ENCODE data around the gene ADAMTS9. TPM values are rescaled to one million over a fixed set of nuclear protein-coding genes. Genes with fewer than 3 reads are reported as not detected.

ADAMTS9 gene
- total and polyA plus RNA-seq, 4 donors = 1.2 to 13.8 (median 7.4) TPM

GRCh38 chr3:64554096-64554920, 133.5 kb downstream of the ADAMTS9 start:
- DNase-seq (ENCODE audit: low spot score) = no peak
- H3K9ac ChIP-seq (ENCODE audit: low read depth in 1 of 2, low read length in 2 of 2) = no peak overlapping the region
- WGBS = 78% methylated on average over 7 of the region's 7 CpGs
- no peaks in the 10 kb centered on the region for H3K36me3 ChIP-seq (ENCODE audit: control insufficient read depth in 4 of 4, insufficient read depth in 3 of 4, low read depth in 1 of 4, low read length in 3 of 4)
- no peaks in the 10 kb centered on the region for H3K27me3 ChIP-seq (ENCODE audit: control insufficient read depth in 4 of 4, insufficient read depth in 4 of 4, low read length in 3 of 4)
- peaks cover 0 to 6% (median under 1%) of the 10 kb centered on the region in 4 donors for H3K4me1 ChIP-seq (ENCODE audit: control insufficient read depth in 4 of 4, insufficient read depth in 4 of 4, low read length in 3 of 4)
- no peak overlapping the region for H3K27ac ChIP-seq (ENCODE audit: low read depth in 1 of 2, low read length in 2 of 2)
- TF ChIP-seq ZBTB33 (IDR thresholded peaks at IDR 0.05) (no peak), JUND (IDR thresholded peaks at IDR 0.05) (no peak), GABPA (IDR thresholded peaks at IDR 0.05 in 1 of 2, conservative IDR thresholded peaks at IDR 0.05 in 1 of 2) (no peak), CTCF (IDR thresholded peaks at IDR 0.05; ENCODE audit: low read depth, low read length, missing input control) (no peak), FOXA1 (IDR thresholded peaks at IDR 0.05) (no peak), NR2F2 (IDR thresholded peaks at IDR 0.05) (no peak), ATF3 (IDR thresholded peaks at IDR 0.05) (no peak), TAF1 (conservative IDR thresholded peaks at IDR 0.05) (no peak), EGR1 (IDR thresholded peaks at IDR 0.05; ENCODE audit: low read depth in 2 of 2) (no peak), YY1 (IDR thresholded peaks at IDR 0.05) (no peak), RXRA (IDR thresholded peaks at IDR 0.05) (no peak)
- TF ChIP-seq, protein P1, sequence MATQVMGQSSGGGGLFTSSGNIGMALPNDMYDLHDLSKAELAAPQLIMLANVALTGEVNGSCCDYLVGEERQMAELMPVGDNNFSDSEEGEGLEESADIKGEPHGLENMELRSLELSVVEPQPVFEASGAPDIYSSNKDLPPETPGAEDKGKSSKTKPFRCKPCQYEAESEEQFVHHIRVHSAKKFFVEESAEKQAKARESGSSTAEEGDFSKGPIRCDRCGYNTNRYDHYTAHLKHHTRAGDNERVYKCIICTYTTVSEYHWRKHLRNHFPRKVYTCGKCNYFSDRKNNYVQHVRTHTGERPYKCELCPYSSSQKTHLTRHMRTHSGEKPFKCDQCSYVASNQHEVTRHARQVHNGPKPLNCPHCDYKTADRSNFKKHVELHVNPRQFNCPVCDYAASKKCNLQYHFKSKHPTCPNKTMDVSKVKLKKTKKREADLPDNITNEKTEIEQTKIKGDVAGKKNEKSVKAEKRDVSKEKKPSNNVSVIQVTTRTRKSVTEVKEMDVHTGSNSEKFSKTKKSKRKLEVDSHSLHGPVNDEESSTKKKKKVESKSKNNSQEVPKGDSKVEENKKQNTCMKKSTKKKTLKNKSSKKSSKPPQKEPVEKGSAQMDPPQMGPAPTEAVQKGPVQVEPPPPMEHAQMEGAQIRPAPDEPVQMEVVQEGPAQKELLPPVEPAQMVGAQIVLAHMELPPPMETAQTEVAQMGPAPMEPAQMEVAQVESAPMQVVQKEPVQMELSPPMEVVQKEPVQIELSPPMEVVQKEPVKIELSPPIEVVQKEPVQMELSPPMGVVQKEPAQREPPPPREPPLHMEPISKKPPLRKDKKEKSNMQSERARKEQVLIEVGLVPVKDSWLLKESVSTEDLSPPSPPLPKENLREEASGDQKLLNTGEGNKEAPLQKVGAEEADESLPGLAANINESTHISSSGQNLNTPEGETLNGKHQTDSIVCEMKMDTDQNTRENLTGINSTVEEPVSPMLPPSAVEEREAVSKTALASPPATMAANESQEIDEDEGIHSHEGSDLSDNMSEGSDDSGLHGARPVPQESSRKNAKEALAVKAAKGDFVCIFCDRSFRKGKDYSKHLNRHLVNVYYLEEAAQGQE (IDR thresholded peaks at IDR 0.05) = no peak
- no peak overlapping the region for H3K4me3 ChIP-seq (ENCODE audit: low read depth in 1 of 3, low read length in 3 of 3)
- H3K9me3 ChIP-seq (ENCODE audit: control insufficient read depth in 4 of 4, low read length in 3 of 4) = no peaks in the 10 kb centered on the region

DNA sequence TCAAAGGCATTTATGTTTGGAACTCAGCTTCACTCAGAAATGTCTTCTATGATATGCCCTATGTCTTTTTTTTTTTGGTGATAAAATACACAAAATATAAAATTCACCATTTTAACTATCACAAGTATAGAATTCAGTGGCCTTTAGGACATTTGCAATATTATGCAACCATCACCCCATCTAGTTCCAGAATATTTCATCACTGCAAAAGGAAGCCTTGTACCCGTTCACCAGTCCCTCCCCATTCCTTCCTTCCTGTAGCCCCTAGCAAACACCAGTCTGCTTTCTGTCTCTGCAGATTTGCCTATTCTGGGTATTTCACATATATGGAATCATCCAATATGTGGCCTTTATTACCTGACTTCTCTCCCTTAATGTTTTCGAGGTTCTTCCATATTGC, 134.8 kb downstream of the ADAMTS9 start:
- no peaks in the 10 kb centered on the region for H3K27me3 ChIP-seq (ENCODE audit: control insufficient read depth in 4 of 4, insufficient read depth in 4 of 4, low read length in 3 of 4)
- H3K9me3 ChIP-seq (ENCODE audit: control insufficient read depth in 4 of 4, low read length in 3 of 4) = no peaks in the 10 kb centered on the region
- H3K4me1 ChIP-seq (ENCODE audit: control insufficient read depth in 4 of 4, insufficient read depth in 4 of 4, low read length in 3 of 4) = peaks cover 0 to 6% (median under 1%) of the 10 kb centered on the region in 4 donors
- no peaks in the 10 kb centered on the region for H3K36me3 ChIP-seq (ENCODE audit: control insufficient read depth in 4 of 4, insufficient read depth in 3 of 4, low read depth in 1 of 4, low read length in 3 of 4)
- 65% methylated on average over 2 of the region's 2 CpGs for WGBS
- no peak overlapping the region for H3K4me3 ChIP-seq (ENCODE audit: low read depth in 1 of 3, low read length in 3 of 3)
- H3K9ac ChIP-seq (ENCODE audit: low read depth in 1 of 2, low read length in 2 of 2) = no peak overlapping the region
- H3K27ac ChIP-seq (ENCODE audit: low read depth in 1 of 2, low read length in 2 of 2) = no peak overlapping the region
- TF ChIP-seq, protein P1 (IDR thresholded peaks at IDR 0.05) = no peak
- TF ChIP-seq CTCF (IDR thresholded peaks at IDR 0.05; ENCODE audit: low read depth, low read length, missing input control) (no peak), SP1 (IDR thresholded peaks at IDR 0.05) (no peak), FOXA2 (IDR thresholded peaks at IDR 0.05) (no peak), TAF1 (conservative IDR thresholded peaks at IDR 0.05) (no peak), HNF4A (conservative IDR thresholded peaks at IDR 0.05) (no peak), GABPA (IDR thresholded peaks at IDR 0.05 in 1 of 2, conservative IDR thresholded peaks at IDR 0.05 in 1 of 2) (no peak)
- DNase-seq (ENCODE audit: low spot score) = no peak

Measured in liver (tissue), 9 donors.